ENCODE measurements around the gene IPPK. TPM values are rescaled to one million over a fixed set of nuclear protein-coding genes. Genes with fewer than 3 reads are reported as not detected.

The IPPK gene
- polyA plus RNA-seq, 3 donors = 10.2 to 14.5 (median 12.0) TPM

- DNase-seq = no peak
Observed at GRCh38 chr9:92659601-92660000, 10.3 kb downstream of the IPPK start.

GRCh38 chr9:92658611-92659010 is 11.3 kb downstream of the IPPK start:
- DNase-seq = no peak

- no peak for DNase-seq
Observed at GRCh38 chr9:92658176-92658575, 11.8 kb downstream of the IPPK start.

- no peak for DNase-seq
Observed at GRCh38 chr9:92657296-92658094, 12.4 kb downstream of the IPPK start.

- DNase-seq = no peak
Observed at GRCh38 chr9:92656537-92656925, 13.4 kb downstream of the IPPK start.

- DNase-seq = no peak
Observed at GRCh38 chr9:92655896-92656536, 13.9 kb downstream of the IPPK start.

GRCh38 chr9:92655366-92655765 is 14.6 kb downstream of the IPPK start:
- no peak for DNase-seq

GRCh38 chr9:92654481-92655301 is 15.2 kb downstream of the IPPK start:
- no peak for DNase-seq

GRCh38 chr9:92652461-92652860 is 17.5 kb downstream of the IPPK start:
- no peak for DNase-seq

- DNase-seq = no peak
Observed at GRCh38 chr9:92650839-92651621, 18.9 kb downstream of the IPPK start.

- no peak for DNase-seq
Observed at GRCh38 chr9:92650296-92650695, 19.6 kb downstream of the IPPK start.

- DNase-seq = no peak
Observed at GRCh38 chr9:92649007-92649406, 20.9 kb downstream of the IPPK start.

GRCh38 chr9:92648474-92648971 is 21.4 kb downstream of the IPPK start:
- no peak for DNase-seq

- DNase-seq = no peak
Observed at GRCh38 chr9:92647671-92648473, 22.1 kb downstream of the IPPK start.

GRCh38 chr9:92645041-92645440 is 24.9 kb downstream of the IPPK start:
- no peak for DNase-seq

- no peak for DNase-seq
Observed at GRCh38 chr9:92644278-92644677, 25.7 kb downstream of the IPPK start.

GRCh38 chr9:92642564-92642963 is 27.4 kb downstream of the IPPK start:
- DNase-seq = no peak

GRCh38 chr9:92642041-92642451 is 27.9 kb downstream of the IPPK start:
- no peak for DNase-seq

- DNase-seq = no peak
Observed at GRCh38 chr9:92641092-92641809, 28.7 kb downstream of the IPPK start.

All from renal pelvis (tissue), 4 donors.